ENCODE data around the gene GGN.
A peak's percentile ranks its signal among the peaks of the same experiment; 100 is the strongest.
"Not testable (repeated sequence)": the region's sequence is repeated elsewhere in the genome, so short reads cannot be mapped to it uniquely, and the experiment has no call there.

Gene GGN

GRCh38 chr19:38411041-38411712 is 23.3 kb upstream of the GGN start:
- no peak for DNase-seq

- DNase-seq, result not testable (repeated sequence)
Observed at GRCh38 chr19:38410407-38410806, 22.6 kb upstream of the GGN start.

- DNase-seq, result no peak
Observed at GRCh38 chr19:38409631-38410133, 21.8 kb upstream of the GGN start.

- DNase-seq, result no peak
Observed at GRCh38 chr19:38405276-38405675, 17.4 kb upstream of the GGN start.

GRCh38 chr19:38404858-38405257 is 17.0 kb upstream of the GGN start:
- no peak for DNase-seq

GRCh38 chr19:38402967-38403674 is 15.3 kb upstream of the GGN start, which contains the start of gene FAM98C:
Gene FAM98C, plus strand, starts transcription at chr19:38403093. Its CDS starts 61 bp downstream, at chr19:38403154.
- peak; percentile 100 for DNase-seq

- no peak for DNase-seq
Observed at GRCh38 chr19:38402623-38402966, 14.8 kb upstream of the GGN start.

- DNase-seq, result no peak
Observed at GRCh38 chr19:38401148-38401547, 13.3 kb upstream of the GGN start.

- no peak for DNase-seq
Observed at GRCh38 chr19:38400361-38400760, 12.5 kb upstream of the GGN start.

GRCh38 chr19:38399537-38399936 is 11.7 kb upstream of the GGN start:
- DNase-seq, result no peak

- DNase-seq, result no peak
Observed at GRCh38 chr19:38399081-38399480, 11.2 kb upstream of the GGN start.

- no peak for DNase-seq
Observed at GRCh38 chr19:38395381-38396114, 7.7 kb upstream of the GGN start.

- no peak for DNase-seq
Observed at GRCh38 chr19:38394488-38394887, 6.7 kb upstream of the GGN start.

GRCh38 chr19:38392707-38393308 is 5.0 kb upstream of the GGN start:
- DNase-seq, result no peak

- no peak for DNase-seq
Observed at GRCh38 chr19:38391911-38392464, 4.2 kb upstream of the GGN start.

GRCh38 chr19:38389957-38390924 is 2.4 kb upstream of the GGN start:
- no peak for DNase-seq

GRCh38 chr19:38389101-38389925 is 1.5 kb upstream of the GGN start:
- peak; percentile 99 for DNase-seq

GRCh38 chr19:38388349-38389100 is 691 bp upstream of the GGN start, which contains the start of gene SPRED3:
Gene SPRED3, plus strand, starts transcription at chr19:38388697. Its CDS starts 1,606 bp downstream, at chr19:38390303.
- DNase-seq, result peak; percentile 96

GRCh38 chr19:38386971-38387549 is 774 bp downstream of the GGN start:
- no peak for DNase-seq
